GM06990 (cell line): Measurements from ENCODE around the gene USF2.

Experiments
- DNase-seq: peaks from one replicate; pipeline ENCODE4 v3.0.0-alpha.2; 2011; ENCODE audit not compliant: insufficient read length; ENCODE audit errors: extremely low read depth
- H3K27me3 ChIP-seq: replicated peaks from 2 replicates; pipeline ENCODE4 v1.6.0; 2011; ENCODE audit warnings: low read length; ENCODE audit not compliant: control insufficient read depth, insufficient read depth
- H3K36me3 ChIP-seq: 2 replicates; pipeline ENCODE4 v1.5.1; 2011; ENCODE audit warnings: low read length; ENCODE audit not compliant: control insufficient read depth, insufficient read depth
- H3K4me3 ChIP-seq: replicated peaks from 2 replicates; pipeline ENCODE4 v1.5.1; 2011; ENCODE audit warnings: low read depth, mild to moderate bottlenecking, control low read depth, low read length
- TF ChIP-seq, protein P1 (sequence below): IDR thresholded peaks from 2 replicates; pipeline ENCODE4 v1.5.1; 2011; ENCODE audit warnings: low read length, control low read depth, mild to moderate bottlenecking, inconsistent platforms; ENCODE audit not compliant: insufficient read depth, poor library complexity, severe bottlenecking

USF2 gene

DNA sequence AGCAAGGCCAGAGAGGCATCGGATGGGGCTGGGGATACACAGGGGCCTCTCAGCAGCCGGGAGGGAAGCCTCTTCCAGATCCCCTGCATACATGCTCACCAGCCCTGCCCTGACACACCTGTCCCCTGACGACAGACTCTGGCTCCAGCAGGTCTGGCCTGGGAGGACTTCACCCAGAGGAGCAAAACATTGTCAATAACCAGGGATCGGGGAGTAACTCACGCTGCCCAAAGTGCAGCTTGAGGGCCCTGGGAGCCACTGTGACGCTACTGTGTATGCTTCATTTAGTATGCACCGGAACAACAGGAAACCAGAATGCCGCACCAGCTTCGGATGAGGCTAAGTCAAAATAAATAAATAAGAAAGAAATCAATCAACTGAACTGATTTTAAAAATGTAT, 47.8 kb downstream of the USF2 start:
- H3K36me3 ChIP-seq = no peaks in the 10 kb centered on the region
- DNase-seq = no peak
- H3K4me3 ChIP-seq = no peak overlapping the region
- H3K27me3 ChIP-seq = no peaks in the 10 kb centered on the region
- TF ChIP-seq, protein P1, sequence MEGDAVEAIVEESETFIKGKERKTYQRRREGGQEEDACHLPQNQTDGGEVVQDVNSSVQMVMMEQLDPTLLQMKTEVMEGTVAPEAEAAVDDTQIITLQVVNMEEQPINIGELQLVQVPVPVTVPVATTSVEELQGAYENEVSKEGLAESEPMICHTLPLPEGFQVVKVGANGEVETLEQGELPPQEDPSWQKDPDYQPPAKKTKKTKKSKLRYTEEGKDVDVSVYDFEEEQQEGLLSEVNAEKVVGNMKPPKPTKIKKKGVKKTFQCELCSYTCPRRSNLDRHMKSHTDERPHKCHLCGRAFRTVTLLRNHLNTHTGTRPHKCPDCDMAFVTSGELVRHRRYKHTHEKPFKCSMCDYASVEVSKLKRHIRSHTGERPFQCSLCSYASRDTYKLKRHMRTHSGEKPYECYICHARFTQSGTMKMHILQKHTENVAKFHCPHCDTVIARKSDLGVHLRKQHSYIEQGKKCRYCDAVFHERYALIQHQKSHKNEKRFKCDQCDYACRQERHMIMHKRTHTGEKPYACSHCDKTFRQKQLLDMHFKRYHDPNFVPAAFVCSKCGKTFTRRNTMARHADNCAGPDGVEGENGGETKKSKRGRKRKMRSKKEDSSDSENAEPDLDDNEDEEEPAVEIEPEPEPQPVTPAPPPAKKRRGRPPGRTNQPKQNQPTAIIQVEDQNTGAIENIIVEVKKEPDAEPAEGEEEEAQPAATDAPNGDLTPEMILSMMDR = no peak

DNA sequence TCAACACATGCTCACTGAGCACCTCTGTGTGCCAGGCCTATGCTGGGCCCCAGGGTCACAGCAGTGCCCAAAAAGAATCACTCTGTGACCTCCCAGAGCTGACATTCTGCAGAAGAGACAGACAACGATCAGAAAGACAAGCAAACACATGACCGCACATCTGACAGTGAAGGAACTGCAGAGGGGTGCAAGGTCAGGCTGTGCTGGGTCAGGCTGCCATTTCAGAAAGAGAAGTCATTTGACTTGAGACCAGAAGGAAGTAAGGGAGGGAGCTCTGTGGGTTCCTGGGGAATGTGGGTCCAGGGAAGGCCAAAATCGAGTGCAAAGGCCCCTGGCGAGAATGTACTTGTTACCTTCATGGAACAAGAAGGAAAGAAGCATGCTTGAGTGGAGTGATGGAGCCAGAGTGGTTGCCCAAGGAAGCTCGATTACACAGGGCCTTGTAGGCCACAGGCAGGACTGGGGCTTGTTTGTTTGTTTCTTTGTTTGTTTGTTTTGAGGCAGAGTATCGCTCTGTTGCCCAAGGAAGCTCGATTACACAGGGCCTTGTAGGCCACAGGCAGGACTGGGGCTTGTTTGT, 48.8 kb downstream of the USF2 start:
- Histone ChIP-seq H3K36me3 (no peaks in the 10 kb centered on the region), H3K27me3 (no peaks in the 10 kb centered on the region), H3K4me3 (no peak overlapping the region)
- TF ChIP-seq, protein P1 = no peak
- DNase-seq = no peak

DNA sequence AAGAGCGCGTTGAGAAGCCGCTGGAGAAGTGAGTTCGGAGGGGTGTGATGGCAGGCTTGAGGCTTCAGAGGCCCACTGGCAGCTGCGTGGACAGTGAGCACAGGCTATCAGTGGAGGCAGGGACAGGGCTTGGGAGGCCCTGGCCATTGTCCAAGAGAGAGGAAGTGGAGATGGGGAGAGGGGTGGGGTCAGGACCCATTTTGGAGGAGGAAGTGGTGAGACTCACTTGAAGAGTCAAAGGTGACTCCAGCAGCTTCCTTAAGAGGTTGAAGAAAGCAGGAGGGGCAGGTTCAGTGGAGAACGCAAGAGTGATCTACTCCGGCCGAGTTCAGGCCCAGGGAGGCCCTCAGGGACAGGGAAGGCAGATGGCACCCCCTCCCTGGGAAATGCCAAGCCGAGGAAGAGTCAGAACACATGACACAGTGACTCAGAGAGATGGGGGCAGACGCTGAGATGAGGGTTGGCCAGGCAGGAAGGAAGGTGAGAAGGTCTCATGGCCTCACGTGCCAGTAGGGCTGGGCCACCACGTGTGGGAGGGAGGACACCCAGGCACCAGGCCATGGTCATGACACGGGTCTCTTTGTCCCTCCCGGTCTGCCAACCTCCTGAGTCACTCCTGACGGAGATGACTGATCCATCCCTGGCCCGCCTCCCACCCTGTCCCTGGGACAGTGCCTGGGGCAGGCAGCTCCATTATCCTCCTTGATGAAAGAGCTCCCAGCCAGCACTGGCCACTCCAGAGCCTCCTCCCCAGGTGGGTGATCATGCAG, 50.1 kb downstream of the USF2 start:
- H3K4me3 ChIP-seq = no peak overlapping the region

GRCh38 chr19:35320065-35320713, 51.4 kb downstream of the USF2 start:
- Histone ChIP-seq H3K36me3 (no peaks in the 10 kb centered on the region), H3K27me3 (no peaks in the 10 kb centered on the region), H3K4me3 (no peak overlapping the region)
- TF ChIP-seq, protein P1 = no peak
- no peak for DNase-seq

More for the DNA sequence above, 50.1 kb downstream of the USF2 start:
- TF ChIP-seq, protein P1 = no peak
- Histone ChIP-seq H3K36me3 (no peaks in the 10 kb centered on the region), H3K27me3 (no peaks in the 10 kb centered on the region)
- DNase-seq = no peak

DNA sequence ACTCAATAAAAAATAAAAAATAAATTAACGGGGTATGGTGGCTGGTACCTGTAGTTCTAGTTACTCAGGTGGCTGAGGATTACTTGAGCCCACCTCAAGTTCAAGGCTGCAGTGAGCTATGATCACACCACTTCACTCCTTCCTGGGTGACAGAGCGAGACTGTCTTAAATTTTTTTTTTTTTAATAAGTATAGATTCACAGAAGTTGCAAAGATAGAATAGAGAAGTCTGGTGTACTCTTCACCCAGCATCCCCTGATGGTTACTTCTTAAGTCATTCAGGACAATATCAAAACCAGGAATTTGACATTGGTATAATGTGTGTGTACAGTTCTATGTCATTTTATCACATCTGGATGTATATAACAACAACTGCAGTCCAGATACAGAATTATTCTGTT, 52.5 kb downstream of the USF2 start:
- H3K27me3 ChIP-seq = no peaks in the 10 kb centered on the region
- TF ChIP-seq, protein P1 = no peak
- DNase-seq = no peak
- H3K36me3 ChIP-seq = no peaks in the 10 kb centered on the region
- no peak overlapping the region for H3K4me3 ChIP-seq
